ENCODE data around the gene ING1.

DNA sequence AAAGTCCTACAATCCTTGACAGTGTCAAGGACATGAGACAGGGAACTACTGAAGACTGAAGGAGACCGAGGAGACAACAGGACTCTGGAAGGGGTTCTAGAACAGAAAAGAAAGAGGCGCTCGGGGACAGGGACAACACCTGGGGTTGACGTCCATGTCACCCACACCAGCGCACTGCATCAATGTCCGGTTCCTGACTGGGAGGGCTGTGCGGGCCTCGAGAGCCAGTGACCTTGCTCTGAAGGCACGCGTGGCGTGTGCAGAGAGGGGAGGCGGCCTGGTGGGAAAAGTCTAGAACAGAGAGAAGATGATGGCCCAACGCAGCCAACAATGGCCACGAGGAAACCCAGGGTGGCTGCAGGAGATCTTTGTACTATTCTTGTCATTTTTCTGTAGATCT is 13.3 kb upstream of the ING1 start:
- TF ChIP-seq, protein P1, sequence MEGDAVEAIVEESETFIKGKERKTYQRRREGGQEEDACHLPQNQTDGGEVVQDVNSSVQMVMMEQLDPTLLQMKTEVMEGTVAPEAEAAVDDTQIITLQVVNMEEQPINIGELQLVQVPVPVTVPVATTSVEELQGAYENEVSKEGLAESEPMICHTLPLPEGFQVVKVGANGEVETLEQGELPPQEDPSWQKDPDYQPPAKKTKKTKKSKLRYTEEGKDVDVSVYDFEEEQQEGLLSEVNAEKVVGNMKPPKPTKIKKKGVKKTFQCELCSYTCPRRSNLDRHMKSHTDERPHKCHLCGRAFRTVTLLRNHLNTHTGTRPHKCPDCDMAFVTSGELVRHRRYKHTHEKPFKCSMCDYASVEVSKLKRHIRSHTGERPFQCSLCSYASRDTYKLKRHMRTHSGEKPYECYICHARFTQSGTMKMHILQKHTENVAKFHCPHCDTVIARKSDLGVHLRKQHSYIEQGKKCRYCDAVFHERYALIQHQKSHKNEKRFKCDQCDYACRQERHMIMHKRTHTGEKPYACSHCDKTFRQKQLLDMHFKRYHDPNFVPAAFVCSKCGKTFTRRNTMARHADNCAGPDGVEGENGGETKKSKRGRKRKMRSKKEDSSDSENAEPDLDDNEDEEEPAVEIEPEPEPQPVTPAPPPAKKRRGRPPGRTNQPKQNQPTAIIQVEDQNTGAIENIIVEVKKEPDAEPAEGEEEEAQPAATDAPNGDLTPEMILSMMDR (IDR thresholded peaks at IDR 0.05; ENCODE audit: low read depth, low read length), result no peak
- TF ChIP-seq EZH2phosphoT487 (IDR thresholded peaks at IDR 0.05; ENCODE audit: low read depth), result no peak

All from OCI-LY3 (cell line).